Activated CD8-positive, alpha-beta memory T cell treated with anti-CD3 and anti-CD28 coated beads, Interleukin-2, amount 50 U/mL, for 48 hours (primary cell): Measurements from ENCODE around the gene ZNF672.
A peak's percentile ranks its signal among the peaks of the same experiment; 100 is the strongest.
"Not testable (repeated sequence)": the region's sequence is repeated elsewhere in the genome, so short reads cannot be mapped to it uniquely, and the experiment has no call there.

Experiments
- DNase-seq: peaks from one replicate; pipeline ENCODE4 v3.0.0-alpha.2; 2020

ZNF672 gene

GRCh38 chr1:248814351-248814750 is 23.7 kb upstream of the ZNF672 start:
- DNase-seq, result no peak

GRCh38 chr1:248815407-248816034 is 22.5 kb upstream of the ZNF672 start:
- peak; percentile 22 for DNase-seq

- peak; percentile 44 for DNase-seq
Measured at GRCh38 chr1:248816042-248816851, 21.8 kb upstream of the ZNF672 start.

- DNase-seq, result peak; percentile 45
Measured at GRCh38 chr1:248817065-248817464, 21.0 kb upstream of the ZNF672 start.

GRCh38 chr1:248818505-248819374 is 19.3 kb upstream of the ZNF672 start:
- DNase-seq, result peak; percentile 40

GRCh38 chr1:248820041-248820585 is 17.9 kb upstream of the ZNF672 start:
- peak; percentile 46 for DNase-seq

GRCh38 chr1:248821101-248821500 is 16.9 kb upstream of the ZNF672 start:
- peak; percentile 38 for DNase-seq

- peak; percentile 34 for DNase-seq
Measured at GRCh38 chr1:248821641-248822040, 16.4 kb upstream of the ZNF672 start.

GRCh38 chr1:248822148-248823032 is 15.6 kb upstream of the ZNF672 start:
- DNase-seq, result peak; percentile 44

GRCh38 chr1:248823517-248824001 is 14.5 kb upstream of the ZNF672 start:
- peak; percentile 18 for DNase-seq

GRCh38 chr1:248824301-248824700 is 13.7 kb upstream of the ZNF672 start:
- DNase-seq, result peak; percentile 35

- no peak for DNase-seq
Measured at GRCh38 chr1:248824701-248825100, 13.3 kb upstream of the ZNF672 start.

GRCh38 chr1:248825136-248825535 is 12.9 kb upstream of the ZNF672 start:
- no peak for DNase-seq

GRCh38 chr1:248825573-248825908 is 12.5 kb upstream of the ZNF672 start:
- DNase-seq, result no peak

GRCh38 chr1:248825909-248826760 is 11.9 kb upstream of the ZNF672 start, which contains the start of gene SH3BP5L:
Gene SH3BP5L, minus strand, starts transcription at chr1:248825915. Its CDS starts 980 bp downstream, at chr1:248824935.
- DNase-seq, result peak; percentile 92

GRCh38 chr1:248828845-248829244 is 9.2 kb upstream of the ZNF672 start:
- no peak for DNase-seq

GRCh38 chr1:248830718-248831017 is 7.4 kb upstream of the ZNF672 start:
- not testable (repeated sequence) for DNase-seq

- DNase-seq, result no peak
Measured at GRCh38 chr1:248831842-248832241, 6.2 kb upstream of the ZNF672 start.

- no peak for DNase-seq
Measured at GRCh38 chr1:248834343-248834940, 3.6 kb upstream of the ZNF672 start.

GRCh38 chr1:248837045-248837780 is 811 bp upstream of the ZNF672 start:
- no peak for DNase-seq
